ENCODE results near the gene ARHGEF12.

ARHGEF12 gene

GRCh38 chr11:120395778-120396177, 59.6 kb downstream of the ARHGEF12 start:
- Histone ChIP-seq H3K4me3 (ENCODE audit: low read length) (no peak overlapping the region), H3K9me3 (ENCODE audit: control insufficient read depth, low read length) (no peaks in the 10 kb centered on the region), H3K4me1 (ENCODE audit: control insufficient read depth, insufficient read depth, low read length) (peaks cover 10% of the 10 kb centered on the region), H3K27me3 (ENCODE audit: control insufficient read depth, insufficient read depth, low read length) (no peaks in the 10 kb centered on the region), H3K36me3 (ENCODE audit: control insufficient read depth, insufficient read depth, low read length) (no peaks in the 10 kb centered on the region), H3K9ac (ENCODE audit: low read length) (no peak overlapping the region)

DNA sequence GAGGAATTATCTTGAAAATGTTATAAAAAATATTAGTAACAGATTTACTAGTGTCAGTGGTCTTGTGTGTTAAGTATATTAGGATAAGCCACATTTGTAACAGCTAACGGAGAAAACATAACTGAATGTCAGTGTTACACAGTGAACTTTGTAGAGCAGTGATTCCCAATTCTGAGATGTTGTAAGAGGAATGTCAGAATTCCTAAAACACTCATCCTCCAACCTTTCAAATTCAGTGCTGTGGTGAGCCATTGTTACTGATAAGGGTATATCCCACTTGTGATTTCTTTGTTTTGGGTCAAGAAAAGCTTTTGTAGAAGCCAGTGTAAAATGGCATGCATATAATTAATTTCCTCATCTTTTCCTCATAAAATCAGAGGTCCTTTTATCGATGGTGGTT, 61.9 kb downstream of the ARHGEF12 start:
- Histone ChIP-seq H3K4me3 (ENCODE audit: low read length) (no peak overlapping the region), H3K9me3 (ENCODE audit: control insufficient read depth, low read length) (no peaks in the 10 kb centered on the region), H3K9ac (ENCODE audit: low read length) (no peak overlapping the region), H3K27me3 (ENCODE audit: control insufficient read depth, insufficient read depth, low read length) (no peaks in the 10 kb centered on the region), H3K4me1 (ENCODE audit: control insufficient read depth, insufficient read depth, low read length) (peaks cover 4% of the 10 kb centered on the region), H3K36me3 (ENCODE audit: control insufficient read depth, insufficient read depth, low read length) (no peaks in the 10 kb centered on the region)

GRCh38 chr11:120399307-120399706, 63.1 kb downstream of the ARHGEF12 start:
- H3K27me3 ChIP-seq (ENCODE audit: control insufficient read depth, insufficient read depth, low read length): no peaks in the 10 kb centered on the region
- H3K9ac ChIP-seq (ENCODE audit: low read length): no peak overlapping the region
- no peaks in the 10 kb centered on the region for H3K9me3 ChIP-seq (ENCODE audit: control insufficient read depth, low read length)
- H3K4me1 ChIP-seq (ENCODE audit: control insufficient read depth, insufficient read depth, low read length): peaks cover 4% of the 10 kb centered on the region
- no peaks in the 10 kb centered on the region for H3K36me3 ChIP-seq (ENCODE audit: control insufficient read depth, insufficient read depth, low read length)
- no peak overlapping the region for H3K4me3 ChIP-seq (ENCODE audit: low read length)

- Histone ChIP-seq H3K4me1 (ENCODE audit: control insufficient read depth, insufficient read depth, low read length) (peaks cover 8% of the 10 kb centered on the region), H3K27me3 (ENCODE audit: control insufficient read depth, insufficient read depth, low read length) (no peaks in the 10 kb centered on the region), H3K9ac (ENCODE audit: low read length) (no peak overlapping the region), H3K36me3 (ENCODE audit: control insufficient read depth, insufficient read depth, low read length) (no peaks in the 10 kb centered on the region), H3K4me3 (ENCODE audit: low read length) (no peak overlapping the region), H3K9me3 (ENCODE audit: control insufficient read depth, low read length) (no peaks in the 10 kb centered on the region)
These were observed 64.6 kb downstream of the ARHGEF12 start for GRCh38 chr11:120400564-120401364.

DNA sequence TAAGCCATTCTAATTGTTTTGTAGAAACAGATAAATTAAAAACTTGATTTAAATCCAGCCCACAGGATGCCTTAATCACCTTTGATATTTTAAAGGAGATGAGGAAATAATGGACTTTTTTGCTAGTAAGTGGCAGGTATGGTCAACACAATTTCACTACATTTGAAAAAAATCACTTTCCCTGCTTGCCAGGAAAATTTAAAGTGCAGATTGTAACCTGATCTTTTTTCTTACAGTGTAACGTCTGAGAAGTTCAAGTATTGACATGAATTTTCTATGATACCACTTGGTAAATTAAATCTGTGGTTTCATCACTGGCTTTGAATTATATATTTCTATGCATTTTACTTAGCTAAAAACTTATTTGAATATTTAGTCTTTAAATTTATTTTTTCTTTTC, 65.3 kb downstream of the ARHGEF12 start:
- peaks cover 8% of the 10 kb centered on the region for H3K4me1 ChIP-seq (ENCODE audit: control insufficient read depth, insufficient read depth, low read length)
- H3K9ac ChIP-seq (ENCODE audit: low read length): no peak overlapping the region
- H3K9me3 ChIP-seq (ENCODE audit: control insufficient read depth, low read length): no peaks in the 10 kb centered on the region
- no peaks in the 10 kb centered on the region for H3K27me3 ChIP-seq (ENCODE audit: control insufficient read depth, insufficient read depth, low read length)
- no peak overlapping the region for H3K4me3 ChIP-seq (ENCODE audit: low read length)
- H3K36me3 ChIP-seq (ENCODE audit: control insufficient read depth, insufficient read depth, low read length): no peaks in the 10 kb centered on the region

- no peaks in the 10 kb centered on the region for H3K36me3 ChIP-seq (ENCODE audit: control insufficient read depth, insufficient read depth, low read length)
- H3K27me3 ChIP-seq (ENCODE audit: control insufficient read depth, insufficient read depth, low read length): no peaks in the 10 kb centered on the region
- H3K4me1 ChIP-seq (ENCODE audit: control insufficient read depth, insufficient read depth, low read length): peaks cover 8% of the 10 kb centered on the region
- H3K4me3 ChIP-seq (ENCODE audit: low read length): no peak overlapping the region
- H3K9me3 ChIP-seq (ENCODE audit: control insufficient read depth, low read length): no peaks in the 10 kb centered on the region
- no peak overlapping the region for H3K9ac ChIP-seq (ENCODE audit: low read length)
These were observed 67.8 kb downstream of the ARHGEF12 start for GRCh38 chr11:120403966-120404365.

- no peak overlapping the region for H3K9ac ChIP-seq (ENCODE audit: low read length)
- no peak overlapping the region for H3K4me3 ChIP-seq (ENCODE audit: low read length)
- peaks cover 8% of the 10 kb centered on the region for H3K4me1 ChIP-seq (ENCODE audit: control insufficient read depth, insufficient read depth, low read length)
- H3K36me3 ChIP-seq (ENCODE audit: control insufficient read depth, insufficient read depth, low read length): no peaks in the 10 kb centered on the region
- H3K9me3 ChIP-seq (ENCODE audit: control insufficient read depth, low read length): no peaks in the 10 kb centered on the region
- no peaks in the 10 kb centered on the region for H3K27me3 ChIP-seq (ENCODE audit: control insufficient read depth, insufficient read depth, low read length)
These were observed 68.3 kb downstream of the ARHGEF12 start for GRCh38 chr11:120404495-120404894.

DNA sequence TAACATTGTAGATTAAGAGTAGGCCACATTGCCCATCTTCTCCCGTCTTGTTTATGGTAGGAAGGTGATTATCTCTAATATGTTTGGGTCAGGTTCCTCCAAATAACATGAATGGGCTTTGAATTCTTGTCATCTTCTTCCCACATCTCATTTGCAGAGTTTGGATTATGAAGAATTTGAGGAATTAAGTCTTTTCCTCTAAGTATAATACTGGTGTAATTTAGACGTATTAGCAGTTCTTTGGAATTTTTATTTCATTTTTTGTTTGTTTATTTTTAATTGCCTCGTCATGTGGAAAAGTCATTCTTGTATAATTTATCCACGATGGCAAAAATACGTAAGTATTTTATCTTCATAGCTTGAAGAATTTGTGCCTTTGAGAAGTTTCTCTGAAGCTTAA, 73.4 kb downstream of the ARHGEF12 start:
- Histone ChIP-seq H3K9me3 (ENCODE audit: control insufficient read depth, low read length) (no peaks in the 10 kb centered on the region), H3K4me1 (ENCODE audit: control insufficient read depth, insufficient read depth, low read length) (peaks cover under 1% of the 10 kb centered on the region), H3K27me3 (ENCODE audit: control insufficient read depth, insufficient read depth, low read length) (no peaks in the 10 kb centered on the region), H3K9ac (ENCODE audit: low read length) (no peak overlapping the region), H3K36me3 (ENCODE audit: control insufficient read depth, insufficient read depth, low read length) (no peaks in the 10 kb centered on the region), H3K4me3 (ENCODE audit: low read length) (no peak overlapping the region)

DNA sequence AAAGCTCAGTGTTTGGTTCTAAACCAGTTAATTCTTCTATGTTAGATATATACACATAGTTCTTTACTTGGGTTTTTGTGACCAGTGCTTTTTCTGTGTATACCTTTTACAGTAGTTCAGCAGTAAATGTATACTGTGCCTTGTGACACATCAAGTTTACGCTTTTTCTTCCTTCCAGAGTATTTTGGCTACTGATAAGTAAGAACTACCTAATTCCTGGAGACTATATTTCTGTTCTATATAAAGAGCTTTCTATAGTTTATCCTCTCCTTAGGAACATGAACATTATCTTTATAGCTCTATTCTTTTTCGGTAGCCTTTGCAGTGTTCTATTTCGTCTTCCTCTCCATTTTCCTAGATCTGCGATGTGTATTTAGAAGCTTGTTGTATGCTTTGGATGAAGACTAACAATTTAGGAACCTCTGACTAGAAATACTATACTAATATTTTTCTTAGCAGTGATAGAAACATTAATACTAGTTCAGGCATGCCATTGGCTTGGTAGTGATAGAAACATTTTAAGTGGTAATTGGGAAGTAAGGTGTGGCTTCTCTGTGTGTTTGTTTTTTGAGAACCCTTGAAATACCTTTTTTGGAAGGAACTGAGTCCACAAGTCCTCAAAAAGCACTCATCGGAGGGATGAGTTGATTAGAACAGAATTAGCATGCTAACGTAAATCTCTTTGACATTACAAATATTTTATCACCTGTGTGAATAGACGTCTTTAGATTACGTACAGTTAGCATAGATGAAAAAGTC, 74.6 kb downstream of the ARHGEF12 start:
- no peaks in the 10 kb centered on the region for H3K36me3 ChIP-seq (ENCODE audit: control insufficient read depth, insufficient read depth, low read length)
- H3K4me3 ChIP-seq (ENCODE audit: low read length): no peak overlapping the region
- H3K9ac ChIP-seq (ENCODE audit: low read length): no peak overlapping the region
- H3K9me3 ChIP-seq (ENCODE audit: control insufficient read depth, low read length): no peaks in the 10 kb centered on the region
- H3K4me1 ChIP-seq (ENCODE audit: control insufficient read depth, insufficient read depth, low read length): no peaks in the 10 kb centered on the region
- no peaks in the 10 kb centered on the region for H3K27me3 ChIP-seq (ENCODE audit: control insufficient read depth, insufficient read depth, low read length)

- no peaks in the 10 kb centered on the region for H3K9me3 ChIP-seq (ENCODE audit: control insufficient read depth, low read length)
- H3K27me3 ChIP-seq (ENCODE audit: control insufficient read depth, insufficient read depth, low read length): no peaks in the 10 kb centered on the region
- no peak overlapping the region for H3K4me3 ChIP-seq (ENCODE audit: low read length)
- H3K4me1 ChIP-seq (ENCODE audit: control insufficient read depth, insufficient read depth, low read length): no peaks in the 10 kb centered on the region
- no peaks in the 10 kb centered on the region for H3K36me3 ChIP-seq (ENCODE audit: control insufficient read depth, insufficient read depth, low read length)
- no peak overlapping the region for H3K9ac ChIP-seq (ENCODE audit: low read length)
These were observed 77.3 kb downstream of the ARHGEF12 start for GRCh38 chr11:120413480-120413879.

- H3K4me1 ChIP-seq (ENCODE audit: control insufficient read depth, insufficient read depth, low read length): peaks cover 12% of the 10 kb centered on the region
- no peak overlapping the region for H3K9ac ChIP-seq (ENCODE audit: low read length)
- H3K4me3 ChIP-seq (ENCODE audit: low read length): no peak overlapping the region
- no peaks in the 10 kb centered on the region for H3K9me3 ChIP-seq (ENCODE audit: control insufficient read depth, low read length)
- H3K36me3 ChIP-seq (ENCODE audit: control insufficient read depth, insufficient read depth, low read length): no peaks in the 10 kb centered on the region
- no peaks in the 10 kb centered on the region for H3K27me3 ChIP-seq (ENCODE audit: control insufficient read depth, insufficient read depth, low read length)
These were observed 84.4 kb downstream of the ARHGEF12 start for GRCh38 chr11:120420572-120420971.

DNA sequence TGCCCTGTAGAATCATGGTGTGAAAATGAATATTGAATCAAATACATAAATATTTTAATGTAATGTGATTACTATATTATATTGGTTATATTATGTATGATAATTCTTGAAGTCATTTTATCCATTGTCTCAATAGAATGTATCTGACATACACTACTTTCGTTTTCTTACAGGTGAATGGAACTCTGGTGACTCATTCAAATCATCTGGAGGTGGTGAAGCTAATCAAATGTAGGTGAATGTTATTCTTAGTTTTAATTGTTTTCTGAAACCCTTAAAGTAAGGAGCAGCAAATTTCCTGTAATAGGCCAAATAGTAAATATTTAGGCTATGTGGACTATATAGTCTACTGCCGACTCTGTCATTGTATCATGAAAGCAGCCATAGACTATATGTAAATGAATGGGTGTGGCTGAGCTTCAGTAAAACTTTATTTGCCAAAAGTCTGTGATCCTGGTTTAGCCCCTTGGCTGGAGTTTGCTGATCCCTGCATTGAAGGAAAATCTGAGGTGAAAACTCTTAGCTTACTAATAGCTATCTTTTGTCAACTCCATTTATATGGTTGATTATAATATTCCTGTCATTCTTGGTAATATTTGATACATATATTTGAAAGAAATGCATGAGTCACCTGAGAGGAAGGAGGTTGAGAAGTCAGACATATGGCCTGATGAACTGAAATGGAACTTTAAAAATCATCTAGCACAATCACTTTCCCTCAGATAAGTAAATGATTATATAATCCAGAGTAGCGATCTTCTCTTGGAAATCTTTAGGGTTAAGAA, 88.2 kb downstream of the ARHGEF12 start:
- no peak overlapping the region for H3K4me3 ChIP-seq (ENCODE audit: low read length)
- H3K9me3 ChIP-seq (ENCODE audit: control insufficient read depth, low read length): no peaks in the 10 kb centered on the region
- no peak overlapping the region for H3K9ac ChIP-seq (ENCODE audit: low read length)
- H3K4me1 ChIP-seq (ENCODE audit: control insufficient read depth, insufficient read depth, low read length): peaks cover 12% of the 10 kb centered on the region
- H3K27me3 ChIP-seq (ENCODE audit: control insufficient read depth, insufficient read depth, low read length): no peaks in the 10 kb centered on the region
- peaks cover 4% of the 10 kb centered on the region for H3K36me3 ChIP-seq (ENCODE audit: control insufficient read depth, insufficient read depth, low read length)

Measured in mucosa of stomach (tissue), 1 donor.